GM12878 (cell line): ENCODE results near the gene RAB23. TPM values are rescaled to one million over a fixed set of nuclear protein-coding genes. Genes with fewer than 3 reads are reported as not detected.

Experiments
- ATAC-seq: fragments of 200-7000 bp; cut with Tn5 transposase; 3 replicates; pipeline ENCODE4 v1.9.1; 2020; ENCODE audit warnings: mild to moderate bottlenecking, moderate library complexity
- BruUV-seq: library from RNA; stranded (reverse); fragments of 400-500 nt; replicated peaks from 2 replicates; lab custom pipeline; 2021; lab: Mats Ljungman, UMichigan
- CTCF ChIA-PET: fragments of 300-600 bp; sonication (Branson Sonifier 250); formaldehyde crosslinking; extraction: SDS; loops from one replicate; lab custom pipeline; 2021; ENCODE audit warnings: inconsistent platforms; lab: Yijun Ruan, JAX
- POLR2A ChIA-PET: fragments of 350-600 bp; formaldehyde crosslinking; extraction: SDS; loops from one replicate; lab custom pipeline; 2021; ENCODE audit warnings: inconsistent platforms; lab: Charles Lee
- RAD21 ChIA-PET: fragments of 300-600 bp; sonication (Branson Sonifier 250); formaldehyde crosslinking; loops from one replicate; lab custom pipeline; 2023; ENCODE audit warnings: antibody characterized with exemption; ENCODE audit not compliant: unreplicated experiment; lab: Charles Lee
- SMC1A ChIA-PET: fragments of 300-600 bp; sonication (Branson Sonifier 250); formaldehyde crosslinking; loops from one replicate; lab custom pipeline; 2023; ENCODE audit not compliant: unreplicated experiment, uncharacterized antibody; lab: Charles Lee
- DNase-seq: peaks from one replicate; pipeline ENCODE4 v3.0.0-alpha.2; 2011; ENCODE audit warnings: low read depth, low spot score
- FAIRE-seq: peaks from 3 replicates; lab custom pipeline; 2011; peaks lifted over from hg19 to GRCh38; lab: Jason Lieb, UNC
- H2AFZ ChIP-seq: 2 replicates; pipeline ENCODE4 v1.6.0; 2011; ENCODE audit warnings: low read depth, low read length, control low read depth; ENCODE audit not compliant: control insufficient read depth
- H3K27ac ChIP-seq: 2 replicates; pipeline ENCODE4 v1.5.1; 2011; ENCODE audit warnings: control low read depth; ENCODE audit not compliant: control insufficient read depth, insufficient read depth
- H3K27me3 ChIP-seq, 2 experiments: replicated peaks in 1 of 2; 2 replicates each; pipeline versions ENCODE4 v1.6.0 to v1.6.1; 2011; ENCODE audit warnings: low read length in 1 of 2; ENCODE audit not compliant: control insufficient read depth in 2 of 2, insufficient read depth in 2 of 2
- H3K36me3 ChIP-seq, 2 experiments: 2 replicates each; pipeline ENCODE4 v1.5.1; 2011; ENCODE audit warnings: low read length in 1 of 2; ENCODE audit not compliant: control insufficient read depth in 2 of 2, insufficient read depth in 2 of 2
- H3K4me1 ChIP-seq: 2 replicates; pipeline ENCODE4 v1.6.1; 2011; ENCODE audit warnings: mild to moderate bottlenecking, low read length, moderate library complexity, mixed read lengths; ENCODE audit not compliant: control insufficient read depth, insufficient read depth
- H3K4me2 ChIP-seq: 2 replicates; pipeline ENCODE4 v1.6.0; 2011; ENCODE audit warnings: control low read depth; ENCODE audit not compliant: control insufficient read depth, insufficient read depth
- H3K4me3 ChIP-seq: fragments of 200-600 bp; sonication (generic); 2 replicates; pipeline ENCODE4 v1.5.1; 2016
- H3K79me2 ChIP-seq: 2 replicates; pipeline ENCODE4 v1.6.0; 2011; ENCODE audit warnings: low read length; ENCODE audit not compliant: control insufficient read depth, insufficient read depth
- H3K9ac ChIP-seq: 2 replicates; pipeline ENCODE4 v1.8.0; 2011; ENCODE audit warnings: low read length, control low read depth, mixed read lengths; ENCODE audit not compliant: control insufficient read depth, insufficient read depth
- H3K9me3 ChIP-seq: replicated peaks from 3 replicates; pipeline ENCODE4 v1.5.1; 2011; ENCODE audit warnings: mild to moderate bottlenecking, low read length; ENCODE audit not compliant: control insufficient read depth, insufficient read depth
- H4K20me1 ChIP-seq: 2 replicates; pipeline ENCODE4 v1.6.0; 2011; ENCODE audit not compliant: control insufficient read depth, insufficient read depth
- CBFB ChIP-seq: IDR thresholded peaks from 2 replicates; pipeline ENCODE4 v1.6.1; 2016; ENCODE audit warnings: antibody characterized with exemption, low read depth
- HDAC2 ChIP-seq: fragments of 200-600 bp; sonication (generic); IDR thresholded peaks from 2 replicates; pipeline ENCODE4 v1.6.1; 2017
- MLLT1 ChIP-seq: fragments of 450-650 bp; IDR thresholded peaks from 2 replicates; pipeline ENCODE4 v1.6.1; 2016; ENCODE audit warnings: mild to moderate bottlenecking
- PML ChIP-seq: IDR thresholded peaks from 2 replicates; pipeline ENCODE4 v1.6.1; 2012; ENCODE audit warnings: low read length, inconsistent platforms
- ZBTB40 ChIP-seq: fragments of 450-650 bp; IDR thresholded peaks from 2 replicates; pipeline ENCODE4 v1.6.1; 2016; ENCODE audit warnings: mild to moderate bottlenecking, moderate library complexity, borderline replicate concordance
- ZNF687 ChIP-seq: fragments of 450-650 bp; IDR thresholded peaks from 2 replicates; pipeline ENCODE4 v1.6.1; 2017; ENCODE audit warnings: mild to moderate bottlenecking, moderate library complexity
- WGBS: methylation state at CpG from one replicate; pipeline ENCODE4 v1.1.6; 2016; ENCODE audit warnings: low lambda C conversion rate; ENCODE audit not compliant: insufficient replicate concordance, insufficient coverage; ENCODE audit errors: missing lambda C conversion rate; 5-methylcytosine and 5-hydroxymethylcytosine counted together
- in situ Hi-C: fragments of 300-500 bp; cut with MboI; formaldehyde crosslinking; loops from 9 replicates; pipeline ENCODE4 v1.14.3; 2018; ENCODE audit warnings: mixed read lengths
- intact Hi-C: fragments of 100-400 bp; cut with micrococcal nuclease; formaldehyde crosslinking; loops from one replicate; pipeline ENCODE4 v1.14.2; 2022; ENCODE audit not compliant: unreplicated experiment
- polyA plus RNA-seq, 11 experiments: library from polyadenylated mRNA; depleted of rRNA in 4 of 11; unstranded in 6 of 11; stranded (reverse) in 5 of 11; fragments of >200 nt; fragmentation: Nextera tagmentation in 4 of 11; fragmentation: Illumina TruSeq in 1 of 11; extraction: Ambion mirVana in 4 of 11; extraction: Trizol in 1 of 11; gene quantifications; 1 replicate in 1 of 11; 2 replicates in 10 of 11; pipeline versions ENCODE4 v1.2.1 to v1.2.3, GENCODE V29; 2011 to 2016; ENCODE audit warnings: inconsistent platforms in 2 of 11, missing spikeins in 2 of 11, low read depth in 1 of 11
- total RNA-seq, 4 experiments: library from RNA; depleted of rRNA in 3 of 4; stranded (reverse); fragments of >200 nt in 3 of 4; fragmentation: Illumina TruSeq in 1 of 4; extraction: Trizol in 1 of 4; gene quantifications; 2 replicates each; pipeline versions ENCODE4 v1.2.1 to v1.2.3, GENCODE V29; 2013 to 2021
- TF ChIP-seq, protein P1 (sequence below): IDR thresholded peaks from 2 replicates; pipeline ENCODE4 v1.6.1; 2012; ENCODE audit warnings: low read depth, low read length, improper control_type of control experiment

The RAB23 gene
- total and polyA plus RNA-seq, 10 of the 15 experiments (the other 5 are each of a cell fraction or from before 2014, with no cell fraction given), result 0.80 to 6.0 (median 3.1) TPM

GRCh38 chr6:57177545-57178265 is 44.4 kb downstream of the RAB23 start (continued):
- TF ChIP-seq MLLT1 (no peak), PML (no peak), CBFB (no peak), HDAC2 (no peak)
- TF ChIP-seq, protein P1, sequence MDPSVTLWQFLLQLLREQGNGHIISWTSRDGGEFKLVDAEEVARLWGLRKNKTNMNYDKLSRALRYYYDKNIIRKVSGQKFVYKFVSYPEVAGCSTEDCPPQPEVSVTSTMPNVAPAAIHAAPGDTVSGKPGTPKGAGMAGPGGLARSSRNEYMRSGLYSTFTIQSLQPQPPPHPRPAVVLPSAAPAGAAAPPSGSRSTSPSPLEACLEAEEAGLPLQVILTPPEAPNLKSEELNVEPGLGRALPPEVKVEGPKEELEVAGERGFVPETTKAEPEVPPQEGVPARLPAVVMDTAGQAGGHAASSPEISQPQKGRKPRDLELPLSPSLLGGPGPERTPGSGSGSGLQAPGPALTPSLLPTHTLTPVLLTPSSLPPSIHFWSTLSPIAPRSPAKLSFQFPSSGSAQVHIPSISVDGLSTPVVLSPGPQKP, result no peak

GRCh38 chr6:57174511-57174907 is 47.6 kb downstream of the RAB23 start:
- Histone ChIP-seq H3K4me1 (no peaks in the 10 kb centered on the region), H3K4me3 (peak overlapping the region; percentile 84), H3K9ac (peak overlapping the region; percentile 73), H3K9me3 (no peaks in the 10 kb centered on the region), H3K79me2 (peaks cover 72% of the 10 kb centered on the region), H3K27me3 (no peaks in the 10 kb centered on the region), H4K20me1 (no peaks in the 10 kb centered on the region), H2AFZ (no peak overlapping the region), H3K27ac (peak overlapping the region; percentile 86), H3K4me2 (peak overlapping the region; percentile 93), H3K36me3 (peaks cover 0 to 5% of the 10 kb centered on the region in 2 experiments; a peak in 3 of 4 replicates)
- TF ChIP-seq ZBTB40, result peak; percentile 85
- TF ChIP-seq ZNF687, result no peak
- ChIA-PET CTCF (interaction anchor here (1.0 kb wide), 1 partner anchor 143 kb away, joined by 3 read pairs; the partner anchor contains the start of gene PRIM2), RAD21 (interaction anchor here (1.3 kb wide), 1 partner anchor 270 kb away, joined by 3 read pairs; no protein-coding TSS in a partner anchor), SMC1A (no interaction called here), POLR2A (interaction anchor here (1.3 kb wide), 1 partner anchor 9 kb away, joined by 4 read pairs; no protein-coding TSS in a partner anchor)
- 67% methylated on average over 3 of the region's 3 CpGs for WGBS
- no TSS peak for BruUV-seq
- in situ Hi-C loops, result loop anchor here (10.0 kb wide), 1 partner anchor 140 kb away; the partner anchor contains the start of gene PRIM2
- DNase-seq (no peak), ATAC-seq (no peak), FAIRE-seq (no peak)
- intact Hi-C loops, result loop anchor here (5.0 kb wide), 2 partner anchors 67 to 272 kb away; no protein-coding TSS in a partner anchor
